ENCODE results near the gene BPGM. TPM values are rescaled to one million over a fixed set of nuclear protein-coding genes. Genes with fewer than 3 reads are reported as not detected.

Gene BPGM
- polyA plus RNA-seq, 3 donors = 3.9 to 20.6 (median 18.4) TPM

DNA sequence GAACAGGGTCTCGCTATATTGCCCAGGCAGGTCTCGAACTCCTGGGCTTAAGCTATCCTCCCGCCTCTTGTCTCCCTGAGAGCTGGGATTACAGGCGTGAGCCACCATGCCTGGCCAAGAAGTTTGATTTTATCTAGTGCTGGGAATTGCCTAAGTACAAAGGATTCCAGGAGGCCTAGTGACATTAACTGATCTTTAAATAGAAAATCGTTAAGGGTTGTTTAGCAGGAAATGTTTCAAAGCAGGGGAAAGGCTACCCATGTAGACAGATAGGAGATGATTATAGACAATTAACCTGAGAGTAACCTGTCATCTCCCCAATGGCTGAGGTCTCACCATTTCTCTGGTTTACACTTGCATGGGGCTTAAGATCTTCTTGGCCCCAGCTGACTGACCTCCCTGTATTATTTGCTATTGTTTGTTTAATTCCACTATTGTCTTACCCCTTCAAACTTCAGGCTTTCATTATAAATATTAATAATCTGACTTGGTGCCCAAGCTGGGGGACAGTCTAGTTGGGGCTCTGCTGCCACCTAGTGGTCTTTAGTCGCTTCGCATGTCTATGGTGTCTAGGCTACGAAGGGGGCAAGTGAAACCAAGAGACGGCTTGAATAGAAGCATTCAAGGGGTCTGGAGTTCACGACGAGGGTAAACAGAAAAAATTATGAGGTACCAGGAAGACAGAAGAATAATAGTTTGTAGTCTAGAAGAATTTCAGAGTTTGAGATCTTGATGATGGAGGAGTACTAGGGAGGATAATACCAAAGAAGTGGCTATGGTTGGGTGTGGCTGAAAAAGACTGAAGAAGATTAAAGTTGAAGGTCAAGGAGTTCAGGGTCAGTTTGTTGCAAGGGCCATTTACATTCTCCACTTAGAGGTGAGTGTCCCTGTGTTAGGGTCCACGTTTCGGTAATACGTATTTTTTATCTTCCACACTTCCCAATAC lies 40.4 kb upstream of the BPGM start:
- H3K27ac Mint-ChIP-seq = no peak overlapping the region
- H3K9me3 ChIP-seq (replicated peaks in 1 of 2; ENCODE audit: control insufficient read depth in 1 of 2, insufficient read depth in 1 of 2, low read length in 2 of 2) = no peaks in the 10 kb centered on the region
- no peaks in the 10 kb centered on the region for H3K9me3 Mint-ChIP-seq
- H3K4me2 ChIP-seq (replicated peaks; ENCODE audit: extremely low read depth, low read length, poor library complexity, severe bottlenecking) = peak overlapping the region; percentile 37
- peak; percentile 37 to 71 (median 55) for DNase-seq
- H3K36me3 ChIP-seq (replicated peaks in 1 of 2; ENCODE audit: control insufficient read depth in 1 of 2, insufficient read depth in 2 of 2, low read length in 2 of 2) = no peaks in the 10 kb centered on the region
- no peak overlapping the region for H3K4me3 ChIP-seq (replicated peaks in 1 of 3; ENCODE audit: low read depth in 2 of 3, low read length in 3 of 3)
- intact Hi-C loops (cut with micrococcal nuclease) = loop anchor here (5.0 to 10.0 kb wide), 2 partner anchors 171 to 174 kb away; no protein-coding TSS in a partner anchor
- no peaks in the 10 kb centered on the region for H3K79me2 ChIP-seq (ENCODE audit: insufficient read depth, low read length)
- H2AFZ ChIP-seq (ENCODE audit: insufficient read depth, low read depth, low read length, poor library complexity, severe bottlenecking) = no peak overlapping the region
- peaks cover 0 to 11% (median 1%) of the 10 kb centered on the region in 3 donors for H3K27me3 Mint-ChIP-seq (ENCODE audit: low read depth in 3 of 3)
- no peaks in the 10 kb centered on the region for H3K36me3 Mint-ChIP-seq
- TF ChIP-seq, protein P1, sequence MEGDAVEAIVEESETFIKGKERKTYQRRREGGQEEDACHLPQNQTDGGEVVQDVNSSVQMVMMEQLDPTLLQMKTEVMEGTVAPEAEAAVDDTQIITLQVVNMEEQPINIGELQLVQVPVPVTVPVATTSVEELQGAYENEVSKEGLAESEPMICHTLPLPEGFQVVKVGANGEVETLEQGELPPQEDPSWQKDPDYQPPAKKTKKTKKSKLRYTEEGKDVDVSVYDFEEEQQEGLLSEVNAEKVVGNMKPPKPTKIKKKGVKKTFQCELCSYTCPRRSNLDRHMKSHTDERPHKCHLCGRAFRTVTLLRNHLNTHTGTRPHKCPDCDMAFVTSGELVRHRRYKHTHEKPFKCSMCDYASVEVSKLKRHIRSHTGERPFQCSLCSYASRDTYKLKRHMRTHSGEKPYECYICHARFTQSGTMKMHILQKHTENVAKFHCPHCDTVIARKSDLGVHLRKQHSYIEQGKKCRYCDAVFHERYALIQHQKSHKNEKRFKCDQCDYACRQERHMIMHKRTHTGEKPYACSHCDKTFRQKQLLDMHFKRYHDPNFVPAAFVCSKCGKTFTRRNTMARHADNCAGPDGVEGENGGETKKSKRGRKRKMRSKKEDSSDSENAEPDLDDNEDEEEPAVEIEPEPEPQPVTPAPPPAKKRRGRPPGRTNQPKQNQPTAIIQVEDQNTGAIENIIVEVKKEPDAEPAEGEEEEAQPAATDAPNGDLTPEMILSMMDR (IDR thresholded peaks at IDR 0.05) = peak; percentile 92
- H3K4me1 Mint-ChIP-seq = peaks cover 27% of the 10 kb centered on the region
- peak overlapping the region; percentile 55 to 87 for H3K4me3 Mint-ChIP-seq
- H3K9ac ChIP-seq (ENCODE audit: insufficient read depth, low read length, poor library complexity, severe bottlenecking) = no peak overlapping the region
- peaks cover 19 to 23% of the 10 kb centered on the region in 2 donors for H3K4me1 ChIP-seq (ENCODE audit: control insufficient read depth in 1 of 2, insufficient read depth in 2 of 2, low read length in 2 of 2)
- H3K27me3 ChIP-seq (ENCODE audit: control insufficient read depth in 2 of 2, insufficient read depth in 2 of 2, low read length in 2 of 2) = no peaks in the 10 kb centered on the region
- H3K27ac ChIP-seq (ENCODE audit: low read depth in 1 of 2, low read length in 2 of 2) = no peak overlapping the region
- WGBS (ENCODE audit: insufficient coverage) = 11% methylated on average over 8 of the region's 14 CpGs
- H4K20me1 ChIP-seq (ENCODE audit: insufficient read depth, low read length) = no peaks in the 10 kb centered on the region

DNA sequence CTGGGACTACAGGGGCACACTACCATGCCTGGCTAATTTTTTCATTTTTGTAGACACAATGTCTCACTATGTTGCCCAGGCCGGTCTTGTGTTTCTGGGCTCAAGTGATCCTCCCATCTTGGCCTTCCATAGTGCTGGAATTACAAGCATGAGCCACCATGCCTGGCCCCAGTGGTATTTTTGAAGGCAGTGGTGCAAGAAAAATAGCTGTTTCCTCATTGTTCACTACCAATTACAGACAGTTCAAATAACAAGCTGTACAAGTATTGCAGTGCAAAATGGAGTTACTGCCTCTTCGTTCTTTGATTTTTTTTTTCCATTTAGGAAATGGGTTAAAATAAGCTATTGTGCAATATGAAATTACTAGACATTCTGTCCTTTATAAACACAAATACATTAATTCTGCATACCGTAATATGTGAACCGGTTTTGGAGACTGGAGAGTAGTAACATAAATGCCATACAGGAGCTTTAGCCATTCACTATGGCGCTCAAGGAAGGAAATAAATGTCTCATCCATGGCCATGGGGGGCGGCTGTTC lies 35.0 kb upstream of the BPGM start:
- no peak overlapping the region for H2AFZ ChIP-seq (ENCODE audit: insufficient read depth, low read depth, low read length, poor library complexity, severe bottlenecking)
- Mint-ChIP-seq H3K4me3 (no peak overlapping the region), H3K4me1 (peaks cover 31% of the 10 kb centered on the region), H3K36me3 (peaks cover 0 to 6% of the 10 kb centered on the region in 2 donors), H3K27ac (no peak overlapping the region), H3K27me3 (ENCODE audit: low read depth in 3 of 3) (peaks cover 0 to 2% (median 0%) of the 10 kb centered on the region in 3 donors), H3K9me3 (peaks cover 0 to 8% (median 1%) of the 10 kb centered on the region in 7 donors)
- H3K9ac ChIP-seq (ENCODE audit: insufficient read depth, low read length, poor library complexity, severe bottlenecking) = no peak overlapping the region
- H3K4me1 ChIP-seq (ENCODE audit: control insufficient read depth in 1 of 2, insufficient read depth in 2 of 2, low read length in 2 of 2) = peaks cover 21 to 22% of the 10 kb centered on the region in 2 donors
- TF ChIP-seq, protein P1 (IDR thresholded peaks at IDR 0.05) = no peak
- no peaks in the 10 kb centered on the region for H3K36me3 ChIP-seq (replicated peaks in 1 of 2; ENCODE audit: control insufficient read depth in 1 of 2, insufficient read depth in 2 of 2, low read length in 2 of 2)
- no peak overlapping the region for H3K4me3 ChIP-seq (replicated peaks in 1 of 3; ENCODE audit: low read depth in 2 of 3, low read length in 3 of 3)
- H3K79me2 ChIP-seq (ENCODE audit: insufficient read depth, low read length) = no peaks in the 10 kb centered on the region
- no peaks in the 10 kb centered on the region for H3K9me3 ChIP-seq (replicated peaks in 1 of 2; ENCODE audit: control insufficient read depth in 1 of 2, insufficient read depth in 1 of 2, low read length in 2 of 2)
- intact Hi-C loops (cut with micrococcal nuclease) = no loop called here
- H3K4me2 ChIP-seq (replicated peaks; ENCODE audit: extremely low read depth, low read length, poor library complexity, severe bottlenecking) = no peak overlapping the region
- H3K27ac ChIP-seq (ENCODE audit: low read depth in 1 of 2, low read length in 2 of 2) = no peak overlapping the region
- WGBS (ENCODE audit: insufficient coverage) = 100% methylated on average over 2 of the region's 6 CpGs
- no peak for DNase-seq
- H3K27me3 ChIP-seq (ENCODE audit: control insufficient read depth in 2 of 2, insufficient read depth in 2 of 2, low read length in 2 of 2) = no peaks in the 10 kb centered on the region
- no peaks in the 10 kb centered on the region for H4K20me1 ChIP-seq (ENCODE audit: insufficient read depth, low read length)

Measured in CD14-positive monocyte (primary cell).